Transverse colon (tissue), 4 donors: ENCODE measurements around the gene ARL4D. TPM values are rescaled to one million over a fixed set of nuclear protein-coding genes. Genes with fewer than 3 reads are reported as not detected.

Source experiments
- DNase-seq: peaks from one replicate; pipeline ENCODE4 v3.0.0-alpha.2; 2019
- H3K27ac ChIP-seq, 4 donors: fragments of 200-600 bp; sonication (generic); 2 replicates each; pipeline ENCODE4 v1.5.1; 2016 to 2018; ENCODE audit warnings: inconsistent platforms in 4 of 4
- H3K27me3 ChIP-seq: fragments of 200-600 bp; sonication (generic); 2 replicates; pipeline ENCODE4 v1.5.1; 2017; ENCODE audit warnings: inconsistent platforms
- H3K36me3 ChIP-seq, 4 donors: fragments of 200-600 bp; sonication (generic); 2 replicates each; pipeline ENCODE4 v1.5.1; 2017 to 2019; ENCODE audit warnings: inconsistent platforms in 4 of 4
- H3K4me1 ChIP-seq, 4 donors: fragments of 200-600 bp; sonication (generic); 2 replicates each; pipeline ENCODE4 v1.5.1; 2017 to 2020; ENCODE audit warnings: inconsistent platforms in 4 of 4
- H3K4me3 ChIP-seq, 4 donors: fragments of 200-600 bp; sonication (generic); 1 replicate in 1 of 4; 2 replicates in 3 of 4; pipeline versions ENCODE4 v1.5.1 to v1.6.1; 2017 to 2019; ENCODE audit warnings: inconsistent platforms in 4 of 4
- H3K9me3 ChIP-seq, 2 donors: fragments of 200-600 bp; sonication (generic); 2 replicates each; pipeline ENCODE4 v1.5.1; 2017 to 2019; ENCODE audit warnings: inconsistent platforms in 2 of 2
- CTCF ChIP-seq, 5 experiments: fragments of 200-600 bp in 3 of 5; fragments of 450-650 bp in 2 of 5; sonication (generic) in 3 of 5; IDR thresholded peaks; 1 replicate in 2 of 5; 2 replicates in 3 of 5; pipeline ENCODE4 v1.5.1; 2016 to 2017; ENCODE audit warnings: antibody characterized with exemption in 5 of 5, inconsistent platforms in 3 of 5, mild to moderate bottlenecking in 2 of 5, moderate library complexity in 1 of 5
- EP300 ChIP-seq: sonication (generic); formaldehyde crosslinking; IDR thresholded peaks from one replicate; pipeline ENCODE4 v1.6.1; 2017; ENCODE audit warnings: antibody characterized with exemption, low read depth
- POLR2A ChIP-seq: fragments of 450-650 bp; IDR thresholded peaks from one replicate; pipeline ENCODE4 v1.6.1; 2016; ENCODE audit warnings: antibody characterized with exemption, mild to moderate bottlenecking, moderate library complexity
- POLR2AphosphoS5 ChIP-seq, 3 donors: sonication (generic); formaldehyde crosslinking; IDR thresholded peaks; one replicate each; pipeline ENCODE4 v1.6.1; 2016; ENCODE audit warnings: antibody characterized with exemption in 3 of 3
- WGBS, 2 donors: methylation state at CpG; one replicate each; pipeline ENCODE4 v1.1.5; 2018; ENCODE audit warnings: low coverage in 1 of 2; 5-methylcytosine and 5-hydroxymethylcytosine counted together
- in situ Hi-C, 4 donors: fragments of 200-750 bp; cut with MboI; loops; one replicate each; pipeline versions ENCODE4 v1.15.0 to v1.15.1; 2017; ENCODE audit warnings: low sequenced_read_pairs in 3 of 4, low pct_ligation_motif_present in 1 of 4, low pct_unique_long_range_greater_than_20kb in 1 of 4
- intact Hi-C: fragments of 100-400 bp; cut with DNase I; formaldehyde crosslinking; loops from one replicate; pipeline ENCODE4 v1.15.1; 2023; ENCODE audit warnings: low total_unique reads
- total RNA-seq, 4 donors: library from RNA; depleted of rRNA; stranded (reverse); fragments of >200 nt; gene quantifications; one replicate each; pipeline ENCODE4 v1.1.0, GENCODE V29; 2016

ARL4D gene
- total RNA-seq, 4 donors from 2014 or later = 6.7 to 29.5 (median 8.8) TPM

- H3K4me1 ChIP-seq = no peaks in the 10 kb centered on the region
- TF ChIP-seq EP300 (no peak), CTCF (IDR thresholded peaks at IDR 0.05) (no peak), POLR2AphosphoS5 (IDR thresholded peaks at IDR 0.05) (no peak), POLR2A (no peak)
- peaks cover 5 to 12% of the 10 kb centered on the region in 2 donors for H3K9me3 ChIP-seq
- no peaks in the 10 kb centered on the region for H3K27me3 ChIP-seq
- DNase-seq = no peak
- in situ Hi-C loops = no loop called here
- WGBS, 2 donors = 94% methylated on average over 26 of the region's 26 CpGs; no CpG with 5 or more reads in 1 of the 2 donors
- intact Hi-C loops = no loop called here
- no peaks in the 10 kb centered on the region for H3K36me3 ChIP-seq
- no peak overlapping the region for H3K4me3 ChIP-seq
- H3K27ac ChIP-seq = no peak overlapping the region
These were observed 20.0 kb upstream of the ARL4D start for GRCh38 chr17:43378766-43379165.

GRCh38 chr17:43380307-43380706, 18.5 kb upstream of the ARL4D start:
- TF ChIP-seq CTCF (IDR thresholded peaks at IDR 0.05) = no peak
- no peak for TF ChIP-seq EP300
- no peak for TF ChIP-seq POLR2AphosphoS5 (IDR thresholded peaks at IDR 0.05)
- no peak for TF ChIP-seq POLR2A
- Histone ChIP-seq H3K27ac (no peak overlapping the region), H3K4me3 (no peak overlapping the region), H3K36me3 (no peaks in the 10 kb centered on the region), H3K4me1 (peaks cover 0 to 7% (median 0%) of the 10 kb centered on the region in 4 donors), H3K9me3 (peaks cover 5 to 12% of the 10 kb centered on the region in 2 donors), H3K27me3 (no peaks in the 10 kb centered on the region)
- in situ Hi-C loops (no loop called here), intact Hi-C loops (no loop called here)
- DNase-seq = no peak
- WGBS, 2 donors = 93 to 100% methylated on average over 1 to 5 of the region's 5 CpGs

GRCh38 chr17:43381204-43381603, 17.6 kb upstream of the ARL4D start:
- no peaks in the 10 kb centered on the region for H3K36me3 ChIP-seq
- no peak overlapping the region for H3K4me3 ChIP-seq
- in situ Hi-C loops (no loop called here), intact Hi-C loops (no loop called here)
- TF ChIP-seq POLR2A (no peak), EP300 (no peak), POLR2AphosphoS5 (IDR thresholded peaks at IDR 0.05) (no peak), CTCF (IDR thresholded peaks at IDR 0.05) (no peak)
- WGBS, 2 donors = 67 to 81% methylated on average over 1 to 3 of the region's 3 CpGs
- no peaks in the 10 kb centered on the region for H3K27me3 ChIP-seq
- peaks cover 0 to 7% (median 0%) of the 10 kb centered on the region in 4 donors for H3K4me1 ChIP-seq
- DNase-seq = no peak
- peaks cover 5 to 12% of the 10 kb centered on the region in 2 donors for H3K9me3 ChIP-seq
- H3K27ac ChIP-seq = no peak overlapping the region

- 85 to 96% methylated on average over 4 to 5 of the region's 5 CpGs for WGBS, 2 donors
- no peak overlapping the region for H3K27ac ChIP-seq
- H3K4me1 ChIP-seq = peaks cover 0 to 7% (median 0%) of the 10 kb centered on the region in 4 donors
- no peaks in the 10 kb centered on the region for H3K36me3 ChIP-seq
- H3K27me3 ChIP-seq = no peaks in the 10 kb centered on the region
- in situ Hi-C loops = no loop called here
- H3K9me3 ChIP-seq = peaks cover 5 to 12% of the 10 kb centered on the region in 2 donors
- TF ChIP-seq POLR2AphosphoS5 (IDR thresholded peaks at IDR 0.05) = no peak
- TF ChIP-seq EP300 = no peak
- no peak for TF ChIP-seq POLR2A
- no peak for TF ChIP-seq CTCF (IDR thresholded peaks at IDR 0.05)
- DNase-seq = no peak
- no peak overlapping the region for H3K4me3 ChIP-seq
- intact Hi-C loops = no loop called here
These were observed 17.2 kb upstream of the ARL4D start for GRCh38 chr17:43381621-43382020.
